Stimulated activated CD4-positive, alpha-beta T cell treated with anti-CD3 and anti-CD28 coated beads, Interleukin-4, amount 100 ng/mL, for 4 hours (primary cell): ENCODE results near the gene CD81.

Source experiments
- DNase-seq, 2 experiments: peaks; one replicate each; pipeline ENCODE4 v3.0.0-alpha.2; 2020

CD81 gene

GRCh38 chr11:2422461-2423156 is 45.5 kb downstream of the CD81 start:
- DNase-seq = no peak

GRCh38 chr11:2423157-2424025 is 46.3 kb downstream of the CD81 start:
- DNase-seq = no peak

GRCh38 chr11:2424811-2425495 is 47.8 kb downstream of the CD81 start:
- no peak for DNase-seq

- DNase-seq = no peak
These were observed 48.4 kb downstream of the CD81 start for GRCh38 chr11:2425506-2425905.

- no peak for DNase-seq
These were observed 49.1 kb downstream of the CD81 start for GRCh38 chr11:2426221-2426620.

GRCh38 chr11:2426826-2427521 is 49.9 kb downstream of the CD81 start:
- no peak for DNase-seq

GRCh38 chr11:2427721-2428321 is 50.7 kb downstream of the CD81 start:
- no peak for DNase-seq

GRCh38 chr11:2428322-2428795 is 51.2 kb downstream of the CD81 start:
- peak; percentile 77 to 90 for DNase-seq

- DNase-seq = no peak
These were observed 54.3 kb downstream of the CD81 start for GRCh38 chr11:2431395-2431794.

- DNase-seq = no peak
These were observed 55.1 kb downstream of the CD81 start for GRCh38 chr11:2432171-2432621.

GRCh38 chr11:2432628-2433071 is 55.5 kb downstream of the CD81 start:
- DNase-seq = no peak

- DNase-seq = no peak
These were observed 56.2 kb downstream of the CD81 start for GRCh38 chr11:2433106-2433925.

- no peak for DNase-seq
These were observed 56.9 kb downstream of the CD81 start for GRCh38 chr11:2434008-2434407.

GRCh38 chr11:2434506-2435255 is 57.6 kb downstream of the CD81 start:
- no peak for DNase-seq

- no peak for DNase-seq
These were observed 58.3 kb downstream of the CD81 start for GRCh38 chr11:2435288-2436012.

- DNase-seq = no peak
These were observed 59.0 kb downstream of the CD81 start for GRCh38 chr11:2436013-2436520.

- DNase-seq = no peak
These were observed 59.5 kb downstream of the CD81 start for GRCh38 chr11:2436521-2437031.

GRCh38 chr11:2437516-2437915 is 60.4 kb downstream of the CD81 start:
- no peak for DNase-seq

- no peak for DNase-seq
These were observed 62.7 kb downstream of the CD81 start for GRCh38 chr11:2439820-2440219.
